GM18909 (cell line): ENCODE data around the gene CR1L.
"Not testable (repeated sequence)": the region's sequence is repeated elsewhere in the genome, so short reads cannot be mapped to it uniquely, and the experiment has no call there.

ENCODE experiments used
- ATAC-seq: cut with Tn5 transposase; IDR thresholded peaks from one replicate; pipeline ENCODE4 v1.9.1; 2021; ENCODE audit warnings: mild to moderate bottlenecking; ENCODE audit not compliant: unreplicated experiment, poor library complexity

Gene CR1L

GRCh38 chr1:207676153-207676552, 31.2 kb downstream of the CR1L start:
- no peak for ATAC-seq

- ATAC-seq: not testable (repeated sequence)
Observed at GRCh38 chr1:207680590-207681388, 35.9 kb downstream of the CR1L start.

DNA sequence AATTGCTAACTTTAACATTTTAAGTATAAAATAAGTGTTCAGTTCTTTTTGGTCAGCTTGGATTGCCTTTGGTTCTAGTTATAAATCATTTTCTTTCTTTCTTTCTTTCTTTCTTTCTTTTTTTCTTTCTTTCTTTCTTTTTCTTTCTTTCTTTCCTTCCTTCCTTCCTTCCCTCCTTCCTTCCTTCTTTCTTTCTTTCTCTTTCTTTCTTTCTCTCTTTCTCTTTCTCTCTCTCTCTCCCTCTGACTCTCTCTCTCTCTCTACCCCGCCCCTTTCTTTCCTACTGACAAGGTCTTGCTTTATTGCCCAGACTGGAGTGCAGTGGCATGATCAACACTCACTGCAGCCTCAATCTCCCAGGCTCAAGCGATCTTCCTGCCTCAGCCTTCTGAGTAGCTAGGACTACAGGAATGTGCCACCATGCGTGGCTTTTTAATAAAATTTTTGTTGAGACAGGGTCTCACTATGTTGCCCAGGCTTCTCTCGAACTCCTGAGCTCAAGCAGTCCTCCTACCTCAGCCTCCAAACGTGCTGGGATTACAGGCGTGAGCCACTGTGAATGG, 38.0 kb downstream of the CR1L start:
- not testable (repeated sequence) for ATAC-seq

- not testable (repeated sequence) for ATAC-seq
Observed at GRCh38 chr1:207690551-207690950, 45.6 kb downstream of the CR1L start.

DNA sequence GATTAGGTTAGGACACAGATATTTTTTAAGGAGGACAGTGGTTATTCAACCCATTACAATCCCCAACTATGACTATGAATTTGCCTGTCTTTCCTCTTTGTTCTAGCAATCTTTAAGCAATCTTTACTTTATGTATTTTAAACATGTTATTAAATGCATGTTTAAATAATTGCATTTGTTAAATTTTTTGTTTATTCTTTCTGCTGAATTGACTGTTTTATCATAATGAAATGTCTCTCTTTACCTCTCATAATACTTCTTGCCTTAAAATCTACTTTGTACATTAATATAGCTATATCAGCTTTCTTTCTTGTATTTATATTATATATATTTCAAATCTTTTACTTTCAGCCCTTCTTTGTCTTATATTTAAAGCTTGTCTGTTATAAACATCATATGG, 46.1 kb downstream of the CR1L start:
- ATAC-seq: no peak

GRCh38 chr1:207691841-207692240, 46.9 kb downstream of the CR1L start:
- no peak for ATAC-seq

DNA sequence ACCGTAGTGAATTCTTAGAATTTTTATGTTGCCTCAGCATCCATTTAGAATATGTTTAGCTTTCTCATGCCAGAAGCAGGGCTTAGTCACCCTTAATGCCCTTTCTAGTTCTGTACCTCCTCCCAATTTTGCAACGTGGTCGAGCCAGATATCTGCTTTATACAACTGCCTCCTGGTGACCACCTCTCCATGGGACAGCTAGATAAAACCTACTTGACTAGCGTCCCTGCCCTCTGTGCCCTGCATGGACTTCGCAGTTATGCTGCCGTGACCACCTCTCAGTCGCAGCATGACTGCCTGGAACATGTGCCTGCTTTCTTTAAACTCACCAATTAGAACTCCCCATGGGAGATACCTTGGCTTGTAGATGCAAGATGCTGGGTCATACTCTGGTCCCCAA, 47.4 kb downstream of the CR1L start:
- not testable (repeated sequence) for ATAC-seq

GRCh38 chr1:207695891-207696290, 51.0 kb downstream of the CR1L start:
- no peak for ATAC-seq

DNA sequence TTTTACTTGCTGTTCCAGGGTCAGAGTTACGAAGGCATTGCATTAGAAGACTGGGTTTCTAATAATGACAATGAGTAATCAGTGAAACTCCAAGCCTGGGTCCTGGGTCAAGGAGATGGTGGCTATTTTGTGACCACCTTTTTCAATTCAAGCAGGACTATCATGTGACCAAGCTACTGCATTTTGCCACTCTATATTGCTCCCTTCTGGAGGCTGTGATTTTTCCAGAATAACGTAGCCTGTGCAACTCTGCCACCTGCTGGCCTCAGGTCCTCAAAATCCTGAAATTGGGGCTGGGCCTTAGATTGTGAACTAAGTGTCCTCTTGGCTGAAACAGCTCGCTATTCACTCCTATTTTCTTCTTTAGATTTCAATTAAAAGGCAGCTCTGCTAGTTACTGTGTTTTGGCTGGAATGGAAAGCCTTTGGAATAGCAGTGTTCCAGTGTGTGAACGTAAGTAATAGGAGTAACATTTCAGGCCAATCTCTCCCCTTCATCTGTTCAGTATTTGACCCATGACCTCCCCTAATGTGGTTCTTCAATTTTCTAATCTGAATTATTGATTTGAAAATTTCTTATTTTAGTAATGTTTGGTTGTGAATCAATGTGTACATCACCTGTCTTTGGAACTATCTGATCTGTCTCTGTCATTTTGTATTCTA, 54.0 kb downstream of the CR1L start:
- ATAC-seq: no peak

GRCh38 chr1:207702317-207702716, 57.4 kb downstream of the CR1L start:
- no peak for ATAC-seq

DNA sequence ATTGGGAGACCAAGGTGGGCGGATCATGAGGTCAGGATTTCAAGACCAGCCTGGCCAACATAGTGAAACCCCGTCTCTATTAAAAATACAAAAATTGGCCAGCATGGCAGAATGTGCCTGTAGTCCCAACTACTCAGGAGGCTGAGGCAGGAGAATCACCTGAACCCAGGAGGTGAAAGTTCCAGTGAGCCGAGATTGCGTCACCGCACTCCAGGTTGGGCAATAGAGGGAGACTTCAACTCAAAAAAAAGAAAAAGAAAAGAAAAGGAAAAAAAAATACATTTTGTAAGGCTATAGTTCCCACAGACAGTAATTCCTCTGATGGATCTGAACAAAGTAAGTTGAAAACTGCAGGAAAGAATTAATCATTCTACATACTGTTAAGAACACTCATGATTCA, 58.8 kb downstream of the CR1L start:
- ATAC-seq: no peak

DNA sequence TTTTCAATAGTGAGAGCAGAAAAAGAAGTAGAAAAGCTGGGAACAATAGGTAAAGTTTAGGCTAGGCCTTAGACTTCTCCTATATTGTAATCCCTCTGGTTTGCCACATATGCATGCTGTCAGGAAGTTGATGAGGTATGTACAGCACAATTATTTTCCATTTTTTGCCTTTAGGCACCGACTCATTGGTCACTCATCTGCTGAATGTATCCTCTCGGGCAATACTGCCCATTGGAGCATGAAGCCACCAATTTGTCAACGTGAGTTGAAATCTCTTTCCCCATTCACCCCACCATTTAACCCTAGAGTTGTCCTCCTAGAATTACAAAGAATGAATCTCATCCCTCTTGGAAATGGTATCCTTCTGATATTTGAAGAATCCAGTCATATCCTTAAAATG, 63.1 kb downstream of the CR1L start:
- ATAC-seq: not testable (repeated sequence)

GRCh38 chr1:207711285-207711684, 66.4 kb downstream of the CR1L start:
- ATAC-seq: no peak

DNA sequence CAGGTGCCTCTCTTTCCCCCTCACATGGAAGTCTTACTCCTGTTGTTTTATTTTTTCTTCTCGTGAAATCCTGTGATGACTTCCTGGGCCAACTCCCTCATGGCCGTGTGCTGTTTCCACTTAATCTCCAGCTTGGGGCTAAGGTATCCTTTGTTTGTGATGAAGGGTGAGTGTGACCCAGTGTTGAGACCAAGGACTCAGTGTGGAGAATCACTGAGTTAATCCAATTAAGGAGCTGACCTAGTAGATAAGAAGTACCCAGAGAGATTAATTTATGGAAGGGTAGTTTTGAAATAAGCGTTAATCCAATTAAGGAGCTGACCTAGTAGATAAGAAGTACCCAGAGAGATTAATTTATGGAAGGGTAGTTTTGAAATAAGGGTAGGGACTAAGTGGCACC, 67.8 kb downstream of the CR1L start:
- not testable (repeated sequence) for ATAC-seq

- no peak for ATAC-seq
Observed at GRCh38 chr1:207713529-207713928, 68.6 kb downstream of the CR1L start.

GRCh38 chr1:207719234-207719633, 74.3 kb downstream of the CR1L start:
- ATAC-seq: no peak

DNA sequence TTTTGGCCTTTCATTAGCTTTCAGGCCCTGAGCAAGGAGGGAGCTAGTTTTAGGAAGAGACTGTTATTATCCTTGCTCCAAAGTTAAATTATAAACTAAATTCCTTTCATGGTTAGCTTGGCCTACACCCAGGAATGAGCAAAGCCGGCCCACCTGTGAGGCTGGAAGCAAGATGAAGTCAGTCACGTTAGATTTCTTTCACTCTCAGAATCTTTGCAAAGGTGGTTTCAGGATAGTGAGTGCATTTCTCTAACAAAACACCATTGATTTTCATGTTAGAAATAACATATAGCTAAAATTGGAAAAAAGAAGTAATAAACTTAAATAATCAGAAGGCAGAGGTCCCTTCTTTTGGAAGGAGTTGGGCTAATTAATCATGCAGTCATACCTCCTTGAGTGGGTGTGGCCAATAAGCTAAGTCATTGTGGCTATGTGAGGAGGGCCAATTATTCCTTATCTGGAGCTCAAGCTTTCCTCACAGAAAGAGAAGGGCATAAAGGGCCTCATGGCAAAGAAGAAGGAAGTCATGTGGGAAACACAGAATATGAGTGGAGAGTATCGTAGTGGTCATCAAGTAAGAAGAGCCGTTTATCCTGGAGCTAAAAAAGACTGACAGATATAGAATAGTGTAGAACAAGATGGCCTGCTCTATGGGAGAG, 83.4 kb downstream of the CR1L start:
- ATAC-seq: not testable (repeated sequence)

- not testable (repeated sequence) for ATAC-seq
Observed at GRCh38 chr1:207737503-207738157, 92.7 kb downstream of the CR1L start.

- not testable (repeated sequence) for ATAC-seq
Observed at GRCh38 chr1:207738158-207738659, 93.3 kb downstream of the CR1L start.

DNA sequence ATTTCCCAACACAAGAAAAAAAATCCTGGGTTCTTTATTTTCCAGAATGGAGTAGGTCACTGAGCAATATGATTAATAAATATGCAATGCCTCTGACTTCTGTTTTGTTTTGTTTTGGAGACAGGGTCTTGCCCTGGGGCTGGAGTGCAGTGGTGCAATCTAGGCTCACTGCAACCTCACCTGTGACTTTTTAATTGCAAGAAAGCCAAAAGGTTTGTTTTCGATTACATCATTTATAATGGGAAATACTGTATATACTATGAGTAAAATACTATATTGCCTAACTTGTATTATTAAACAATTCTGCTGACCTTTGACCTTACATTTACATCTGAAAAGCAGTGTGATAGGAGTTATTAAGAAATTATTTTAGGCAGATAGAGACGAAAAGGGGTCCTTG, 95.3 kb downstream of the CR1L start:
- no peak for ATAC-seq
